IPS-NIHi7 (cell line): Measurements from ENCODE around the gene FRMPD2.

Experiments used
- DNase-seq: peaks from one replicate; pipeline ENCODE4 v3.0.0; 2012; ENCODE audit warnings: mixed read lengths; ENCODE audit errors: extremely low spot score

Gene FRMPD2

GRCh38 chr10:48274636-48275035 is at the start of gene FRMPD2:
Gene FRMPD2 (minus strand): TSS chr10:48274696. CDS start chr10:48274567, 129 bp downstream.
- peak; percentile 28 for DNase-seq

- DNase-seq = no peak
These were observed 47.5 kb upstream of the FRMPD2 start for GRCh38 chr10:48322017-48322416.

GRCh38 chr10:48317321-48317990 is 43.0 kb upstream of the FRMPD2 start:
- DNase-seq = no peak

GRCh38 chr10:48316236-48316635 is 41.7 kb upstream of the FRMPD2 start:
- DNase-seq = no peak

GRCh38 chr10:48314107-48314506 is 39.6 kb upstream of the FRMPD2 start:
- DNase-seq = no peak

- no peak for DNase-seq
These were observed 35.3 kb upstream of the FRMPD2 start for GRCh38 chr10:48309711-48310226.

- no peak for DNase-seq
These were observed 33.2 kb upstream of the FRMPD2 start for GRCh38 chr10:48307711-48308018.

- peak; percentile 72 for DNase-seq
These were observed 32.6 kb upstream of the FRMPD2 start for GRCh38 chr10:48306870-48307710.

GRCh38 chr10:48306265-48306869 is 31.9 kb upstream of the FRMPD2 start, which contains the start of gene MAPK8:
Gene MAPK8 (plus strand): TSS chr10:48306677. CDS start chr10:48401661, 94,984 bp downstream.
- DNase-seq = peak; percentile 100

- DNase-seq = no peak
These were observed 31.4 kb upstream of the FRMPD2 start for GRCh38 chr10:48305905-48306264.

- DNase-seq = no peak
These were observed 28.3 kb upstream of the FRMPD2 start for GRCh38 chr10:48302515-48303476.

GRCh38 chr10:48300556-48300955 is 26.1 kb upstream of the FRMPD2 start:
- peak; percentile 38 for DNase-seq

- DNase-seq = no peak
These were observed 25.2 kb upstream of the FRMPD2 start for GRCh38 chr10:48299692-48300091.

- no peak for DNase-seq
These were observed 24.6 kb upstream of the FRMPD2 start for GRCh38 chr10:48299066-48299465.

GRCh38 chr10:48296576-48297098 is 22.1 kb upstream of the FRMPD2 start:
- DNase-seq = no peak

GRCh38 chr10:48294431-48294830 is 19.9 kb upstream of the FRMPD2 start:
- DNase-seq = no peak

GRCh38 chr10:48292616-48293015 is 18.1 kb upstream of the FRMPD2 start:
- no peak for DNase-seq

GRCh38 chr10:48291190-48291589 is 16.7 kb upstream of the FRMPD2 start:
- no peak for DNase-seq

GRCh38 chr10:48290286-48290685 is 15.8 kb upstream of the FRMPD2 start:
- no peak for DNase-seq

- DNase-seq = peak; percentile 81
These were observed 15.2 kb upstream of the FRMPD2 start for GRCh38 chr10:48289501-48290238.
